GM12874 (cell line): ENCODE results near the gene TTLL6.

Source experiments
- TF ChIP-seq, protein P1 (sequence below): IDR thresholded peaks from 2 replicates; pipeline ENCODE4 v1.5.1; 2011; ENCODE audit warnings: low read depth, mild to moderate bottlenecking, control low read depth, low read length, moderate library complexity; ENCODE audit not compliant: insufficient read depth

TTLL6 gene

DNA sequence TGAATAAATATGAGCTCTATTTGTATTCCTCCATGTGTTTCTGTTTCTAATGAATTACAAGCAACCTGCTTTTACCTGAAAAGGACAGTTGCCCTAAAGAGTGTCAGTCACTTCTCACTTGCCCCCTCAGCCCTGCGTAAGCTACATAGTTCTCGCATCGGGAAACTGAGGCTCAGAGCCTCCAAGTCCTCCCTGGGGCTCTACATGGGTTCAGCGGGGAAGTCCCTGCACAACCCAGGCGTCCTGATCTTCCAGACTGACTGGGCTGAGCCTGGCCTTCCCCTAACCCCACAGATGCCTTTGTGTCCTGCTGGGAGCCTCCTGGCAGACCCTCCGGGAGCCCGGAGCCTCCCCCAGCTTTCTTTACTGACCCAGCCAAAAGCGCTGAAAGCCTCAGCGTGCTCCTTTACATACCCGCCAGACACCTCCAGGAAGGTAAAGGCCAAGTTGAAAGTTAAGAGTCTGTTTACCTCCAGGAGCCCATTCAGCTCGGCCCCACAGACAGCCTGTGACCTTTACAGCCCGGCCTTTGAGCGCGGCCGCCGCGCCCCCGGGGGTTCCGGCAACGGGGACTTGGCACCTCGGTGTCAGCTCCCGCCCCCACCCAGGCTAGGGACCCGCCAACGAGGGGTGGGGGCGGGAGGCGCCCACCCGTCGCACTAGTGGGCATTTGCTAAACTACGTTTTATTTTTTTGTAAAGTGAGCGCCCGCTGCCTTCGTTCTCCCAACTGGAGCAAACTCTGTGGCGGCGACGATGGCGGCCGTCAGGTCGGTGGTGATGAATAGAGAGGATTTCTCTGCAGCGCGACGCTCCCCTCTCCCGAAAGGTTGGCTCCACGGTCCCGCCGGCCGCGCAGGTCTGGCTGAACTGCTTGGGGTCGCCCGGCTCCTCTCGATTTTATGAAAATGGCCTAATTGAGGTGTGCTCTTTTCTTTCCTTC is 84.1 kb downstream of the TTLL6 start:
- TF ChIP-seq, protein P1, sequence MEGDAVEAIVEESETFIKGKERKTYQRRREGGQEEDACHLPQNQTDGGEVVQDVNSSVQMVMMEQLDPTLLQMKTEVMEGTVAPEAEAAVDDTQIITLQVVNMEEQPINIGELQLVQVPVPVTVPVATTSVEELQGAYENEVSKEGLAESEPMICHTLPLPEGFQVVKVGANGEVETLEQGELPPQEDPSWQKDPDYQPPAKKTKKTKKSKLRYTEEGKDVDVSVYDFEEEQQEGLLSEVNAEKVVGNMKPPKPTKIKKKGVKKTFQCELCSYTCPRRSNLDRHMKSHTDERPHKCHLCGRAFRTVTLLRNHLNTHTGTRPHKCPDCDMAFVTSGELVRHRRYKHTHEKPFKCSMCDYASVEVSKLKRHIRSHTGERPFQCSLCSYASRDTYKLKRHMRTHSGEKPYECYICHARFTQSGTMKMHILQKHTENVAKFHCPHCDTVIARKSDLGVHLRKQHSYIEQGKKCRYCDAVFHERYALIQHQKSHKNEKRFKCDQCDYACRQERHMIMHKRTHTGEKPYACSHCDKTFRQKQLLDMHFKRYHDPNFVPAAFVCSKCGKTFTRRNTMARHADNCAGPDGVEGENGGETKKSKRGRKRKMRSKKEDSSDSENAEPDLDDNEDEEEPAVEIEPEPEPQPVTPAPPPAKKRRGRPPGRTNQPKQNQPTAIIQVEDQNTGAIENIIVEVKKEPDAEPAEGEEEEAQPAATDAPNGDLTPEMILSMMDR: no peak

DNA sequence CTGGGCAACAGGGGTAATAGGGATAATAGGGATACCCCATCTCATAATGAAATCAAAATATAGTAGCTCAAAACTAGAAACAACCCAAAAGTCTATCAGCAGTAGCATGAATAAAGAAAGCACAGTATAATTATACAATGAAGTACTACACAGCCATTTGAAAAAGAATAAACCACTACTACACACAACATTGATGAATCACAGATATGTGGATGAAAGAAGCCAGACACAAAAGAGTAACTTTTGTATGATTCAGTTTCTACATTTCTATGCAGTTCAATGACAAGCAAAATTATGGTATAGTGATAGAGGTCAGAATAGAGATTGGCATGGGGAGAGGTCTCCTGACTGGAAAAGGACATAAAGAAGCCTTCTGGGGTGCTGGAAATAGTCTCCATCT is 85.7 kb downstream of the TTLL6 start:
- TF ChIP-seq, protein P1: no peak

DNA sequence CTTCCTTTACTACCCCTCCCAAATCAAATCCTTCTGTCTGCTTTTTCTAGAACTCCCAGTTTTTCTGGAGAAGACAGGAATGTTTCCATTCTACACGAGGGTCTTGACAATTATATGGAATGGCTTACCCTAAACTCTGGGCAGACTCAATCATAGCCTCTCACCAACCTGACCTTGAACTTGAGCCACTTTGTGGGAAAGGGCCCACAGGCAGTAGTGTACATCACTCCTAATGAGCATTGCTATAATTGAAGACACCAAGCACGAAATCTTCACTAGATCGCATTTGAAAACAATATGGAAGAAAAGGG is 86.8 kb downstream of the TTLL6 start:
- TF ChIP-seq, protein P1: no peak

DNA sequence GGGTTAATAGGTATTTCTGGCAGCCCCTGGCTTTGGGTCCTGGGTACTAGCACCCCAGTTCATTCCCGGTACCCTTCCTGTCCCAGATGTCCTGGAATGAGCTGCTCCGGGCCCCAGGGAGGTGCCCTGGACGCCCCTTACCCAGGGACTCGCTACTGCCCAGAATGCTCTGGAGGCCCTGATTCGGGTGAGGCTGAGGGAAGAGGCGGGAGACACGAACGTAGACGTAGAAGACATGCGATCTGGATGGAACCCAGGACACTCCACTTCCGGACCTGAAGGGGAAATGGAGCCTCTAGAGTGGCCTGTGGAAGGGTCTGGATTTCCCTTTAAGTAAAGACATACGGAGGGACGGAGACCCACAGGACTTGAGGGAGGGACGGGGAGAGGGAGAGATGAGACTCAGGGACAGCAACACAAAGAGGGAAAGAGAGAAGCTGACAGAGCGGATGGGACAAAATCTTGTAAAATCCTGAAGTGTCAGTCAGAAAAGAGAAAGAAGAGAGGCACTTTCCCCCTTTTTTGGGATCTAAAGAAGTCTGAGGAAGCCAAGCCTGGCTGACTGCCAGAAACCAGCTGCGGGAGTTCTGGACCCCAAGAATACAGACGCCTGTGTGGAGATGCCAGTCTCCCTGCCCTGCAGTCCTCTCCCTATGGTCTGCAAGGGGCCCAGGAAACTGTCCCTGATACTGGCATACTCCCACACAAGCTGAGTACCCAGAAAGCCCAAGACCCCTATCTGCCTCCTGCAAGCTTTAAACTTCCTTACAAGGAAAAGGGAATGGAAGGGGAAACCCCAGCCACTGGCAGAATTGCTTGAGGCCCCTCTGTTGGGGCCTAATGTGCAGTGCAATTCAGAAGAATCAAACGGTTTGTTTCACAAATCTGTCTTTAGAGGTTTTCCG is 87.4 kb downstream of the TTLL6 start:
- TF ChIP-seq, protein P1: no peak

DNA sequence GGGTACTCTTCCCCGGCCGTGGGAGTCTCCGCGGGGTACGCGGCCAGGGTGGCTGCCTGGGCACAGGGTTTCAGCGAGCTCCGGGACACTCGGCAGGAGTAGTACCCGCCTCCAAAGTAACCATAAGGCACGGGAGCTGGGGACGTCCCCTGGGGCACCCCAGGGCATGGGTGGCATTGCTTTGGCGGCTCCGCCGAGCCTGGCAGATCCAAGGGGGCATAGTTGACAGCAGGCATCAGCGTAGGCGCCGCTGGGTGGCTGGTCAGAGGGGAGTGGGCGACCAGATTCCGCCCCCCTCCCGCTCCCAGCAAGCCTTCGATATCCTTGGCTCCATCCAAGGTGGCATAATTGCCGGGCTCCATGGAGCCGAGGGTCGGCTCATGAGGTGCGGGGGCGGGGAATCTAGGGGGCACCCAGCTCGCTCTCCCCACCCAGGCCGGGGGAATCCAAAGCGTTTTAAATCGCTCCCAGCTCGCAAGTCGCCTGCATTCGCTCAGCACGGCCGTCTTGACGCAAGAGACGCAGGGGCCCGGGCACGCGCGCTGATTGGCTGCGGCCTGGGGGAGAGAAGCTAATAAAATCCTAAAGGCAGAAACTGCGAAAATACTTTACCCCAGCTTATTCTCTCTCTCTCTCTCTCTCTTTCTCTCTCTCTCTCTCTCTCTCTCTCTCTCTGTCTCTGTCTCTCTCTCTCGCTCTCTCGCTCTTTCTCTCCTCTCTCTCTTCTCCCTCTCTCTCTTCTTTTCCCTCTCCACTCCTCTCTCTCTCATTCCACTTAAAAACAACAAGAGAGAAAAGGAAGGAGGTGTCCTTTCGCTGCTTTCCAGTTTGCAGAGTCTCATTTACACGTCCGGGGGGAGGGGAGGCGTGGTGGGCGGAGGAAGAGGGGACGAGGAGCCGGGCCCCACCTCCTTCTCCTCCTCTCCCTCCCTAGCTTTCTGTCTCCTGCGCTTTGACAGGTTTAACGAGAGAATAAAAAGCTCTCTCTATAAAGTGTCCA is 88.5 kb downstream of the TTLL6 start, which contains the start of gene HOXB13:
Gene HOXB13, minus strand, starts transcription at position 519 of the 1,000 bp plus-strand sequence. Its CDS starts 157 bp downstream, at position 362.
- TF ChIP-seq, protein P1: no peak

DNA sequence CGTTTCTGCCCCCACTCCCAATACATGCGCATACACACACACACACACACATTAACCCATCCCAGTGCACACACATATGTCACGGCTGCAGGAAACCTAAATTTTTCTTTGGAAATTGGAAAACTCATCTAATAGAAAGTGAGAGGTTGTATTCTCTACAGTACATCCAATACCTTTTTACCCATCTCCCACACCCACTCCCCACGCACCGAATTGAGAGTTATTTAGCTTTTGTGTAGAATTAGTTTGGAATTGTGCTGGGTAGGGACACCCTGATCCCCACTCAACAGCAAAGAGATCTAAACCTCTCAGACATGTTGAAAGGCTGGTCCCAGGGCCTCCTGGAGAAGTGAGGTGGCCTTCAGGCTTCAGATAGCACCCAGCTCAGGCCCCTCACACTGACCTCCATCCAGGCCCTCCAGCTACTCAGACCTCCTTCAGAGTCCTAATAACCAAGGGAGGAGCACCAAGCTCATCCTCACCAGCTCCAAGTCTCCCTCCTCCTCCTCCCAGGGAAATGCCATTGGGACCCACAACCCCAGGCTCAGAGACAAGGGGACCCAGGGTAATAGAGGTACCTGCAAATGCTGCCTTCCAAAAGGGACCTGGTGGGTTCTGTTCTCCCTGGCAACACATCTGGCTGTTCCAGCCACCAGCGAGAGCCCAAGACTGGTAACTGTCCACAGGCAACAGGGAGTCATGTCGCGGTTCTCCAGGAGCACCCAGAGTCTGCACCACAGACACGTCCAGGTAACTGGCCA is 89.4 kb downstream of the TTLL6 start:
- TF ChIP-seq, protein P1: no peak
